ENCODE data around the gene C2CD4A. TPM values are rescaled to one million over a fixed set of nuclear protein-coding genes. Genes with fewer than 3 reads are reported as not detected.

C2CD4A gene
- total and polyA plus RNA-seq, 2 donors (not counting 3 experiments of a cell fraction or from before 2014, with no cell fraction given) = 0.33 to 0.46 TPM

GRCh38 chr15:62067448-62068044 lies 769 bp downstream of the C2CD4A start:
- peak; percentile 47 for DNase-seq (ENCODE audit: low read depth, low spot score)
- dilution Hi-C loops (cut with MboI; ENCODE audit: extremely low pct_ligation_motif_present, low sequenced_read_pairs) = no loop called here
- ChIA-PET CTCF (interaction anchor here (0.8 to 3.2 kb wide), 13 partner anchors 16 to 842 kb away, joined by 3 to 25 read pairs (median 3); partner anchors contain the start of gene C2CD4B), POLR2A (no interaction called here)
- peak overlapping the region; percentile 94 for H2AFZ ChIP-seq (ENCODE audit: low read depth, low read length)
- intact Hi-C loops (cut with micrococcal nuclease) = loop anchor here (1.0 kb wide), 3 partner anchors 7 to 57 kb away; partner anchors contain the start of gene VPS13C
- H3K36me3 ChIP-seq (ENCODE audit: control insufficient read depth in 2 of 2, extremely low read depth in 1 of 2, insufficient read depth in 2 of 2, low read length in 2 of 2) = no peaks in the 10 kb centered on the region
- TF ChIP-seq EZH2 (IDR thresholded peaks at IDR 0.05; ENCODE audit: borderline replicate concordance, low read depth, low read length, severe bottlenecking) = no peak
- no peak for TF ChIP-seq CTCF (IDR thresholded peaks at IDR 0.05; ENCODE audit: extremely low read depth in 1 of 2, insufficient read depth in 1 of 2, low read depth in 1 of 2, low read length in 2 of 2)
- no peak for TF ChIP-seq POLR2A (IDR thresholded peaks at IDR 0.05; ENCODE audit: low read depth, low read length)
- no peak for TF ChIP-seq MAX (IDR thresholded peaks at IDR 0.05; ENCODE audit: insufficient read depth, insufficient read length)
- TF ChIP-seq MYC (IDR thresholded peaks at IDR 0.05; ENCODE audit: low read depth, low read length) = no peak
- TF ChIP-seq JUN (IDR thresholded peaks at IDR 0.05; ENCODE audit: borderline replicate concordance, insufficient read depth, insufficient read length, low read depth) = no peak
- no peak for TF ChIP-seq GATA2 (IDR thresholded peaks at IDR 0.05; ENCODE audit: insufficient read depth, insufficient read length, low read depth, low read length)
- TF ChIP-seq POLR2AphosphoS5 (IDR thresholded peaks at IDR 0.05; ENCODE audit: insufficient read depth, low read depth, low read length) = no peak
- TF ChIP-seq FOS (IDR thresholded peaks at IDR 0.05; ENCODE audit: borderline replicate concordance, insufficient read depth, low read length) = no peak
- H3K9ac ChIP-seq (replicated peaks; ENCODE audit: extremely low read depth, insufficient read depth, low read length) = no peak overlapping the region
- H4K20me1 ChIP-seq (replicated peaks; ENCODE audit: control insufficient read depth, extremely low read depth, insufficient read depth, low read length) = no peaks in the 10 kb centered on the region
- H3K27me3 ChIP-seq (ENCODE audit: control insufficient read depth in 2 of 2, insufficient read depth in 2 of 2, low read length in 2 of 2) = no peaks in the 10 kb centered on the region
- H3K9me1 ChIP-seq (replicated peaks; ENCODE audit: control insufficient read depth, extremely low read depth, insufficient read depth, low read length) = no peaks in the 10 kb centered on the region
- peak overlapping the region; percentile 37 to 44 (median 38) for H3K4me3 ChIP-seq (replicated peaks in 1 of 3; ENCODE audit: insufficient read depth in 1 of 3, low read depth in 1 of 3, low read length in 3 of 3)
- H3K4me2 ChIP-seq (ENCODE audit: insufficient read depth, low read length) = peak overlapping the region; percentile 67
- no peak overlapping the region for H3K27ac ChIP-seq (ENCODE audit: insufficient read depth, low read depth, low read length)
- H3K4me1 ChIP-seq (ENCODE audit: control insufficient read depth, extremely low read depth, insufficient read depth, low read length) = peaks cover 31% of the 10 kb centered on the region
- no peak for FAIRE-seq
- BruUV-seq (replicated peaks) = no TSS peak
- no peaks in the 10 kb centered on the region for H3K79me2 ChIP-seq (ENCODE audit: control insufficient read depth, insufficient read depth, low read length)
- no peaks in the 10 kb centered on the region for H3K9me3 ChIP-seq (replicated peaks; ENCODE audit: control insufficient read depth, insufficient read depth, low read length)
